Activated T-helper 1 cell treated with anti-CD3 and anti-CD28 coated beads, Interleukin-12 subunit alpha, Interleukin-12 subunit beta, Interleukin-2, Interleukin-4 antibody, amounts not matched to agents 30 ng/mL and 10 ng/mL and 1 ng/mL, durations not matched to agents 14 hours and 24 hours and 36 hours (primary cell): Measurements from ENCODE around the gene CCNDBP1. TPM values are rescaled to one million over a fixed set of nuclear protein-coding genes. Genes with fewer than 3 reads are reported as not detected.

ENCODE experiments used
- DNase-seq: peaks from one replicate; pipeline ENCODE4 v3.0.0; 2021; ENCODE audit warnings: low spot score
- H3K27ac Mint-ChIP-seq: one replicate; pipeline ENCODE4 v1.8.0; 2021; ENCODE audit warnings: mild to moderate bottlenecking, mixed read lengths
- H3K27me3 Mint-ChIP-seq: one replicate; pipeline ENCODE4 v1.8.0; 2022; ENCODE audit warnings: mild to moderate bottlenecking, moderate library complexity, mixed read lengths; ENCODE audit not compliant: insufficient read depth
- H3K36me3 Mint-ChIP-seq: one replicate; pipeline ENCODE4 v1.8.0; 2021; ENCODE audit warnings: low read depth, mixed read lengths
- H3K4me1 Mint-ChIP-seq: one replicate; pipeline ENCODE4 v1.8.0; 2021; ENCODE audit warnings: low read depth, mixed read lengths
- H3K4me3 Mint-ChIP-seq: one replicate; pipeline ENCODE4 v1.8.0; 2021; ENCODE audit warnings: mild to moderate bottlenecking, moderate library complexity, mixed read lengths
- H3K9me3 Mint-ChIP-seq: one replicate; pipeline ENCODE4 v1.8.0; 2021; ENCODE audit warnings: mixed read lengths
- intact Hi-C: fragments of 100-400 bp; cut with micrococcal nuclease; formaldehyde crosslinking; loops from one replicate; pipeline ENCODE4 v1.15.1; 2024
- total RNA-seq: library from RNA; stranded (reverse); gene quantifications from 2 replicates; pipeline ENCODE4 v1.2.3, GENCODE V29; 2022

Gene CCNDBP1
- total RNA-seq, 1 donor from 2014 or later, result 57.7 TPM

- H3K4me1 Mint-ChIP-seq, result peaks cover 8% of the 10 kb centered on the region
- H3K27ac Mint-ChIP-seq, result peak overlapping the region; percentile 24
- H3K4me3 Mint-ChIP-seq, result no peak overlapping the region
- H3K27me3 Mint-ChIP-seq, result peaks cover 14% of the 10 kb centered on the region
- DNase-seq, result no peak
- intact Hi-C loops, result no loop called here
- no peaks in the 10 kb centered on the region for H3K36me3 Mint-ChIP-seq
- no peaks in the 10 kb centered on the region for H3K9me3 Mint-ChIP-seq
These were observed 41.5 kb downstream of the CCNDBP1 start for GRCh38 chr15:43226436-43227305.

GRCh38 chr15:43229977-43230376, 44.8 kb downstream of the CCNDBP1 start:
- Mint-ChIP-seq H3K9me3 (no peaks in the 10 kb centered on the region), H3K27me3 (peaks cover 8% of the 10 kb centered on the region), H3K36me3 (no peaks in the 10 kb centered on the region), H3K4me3 (no peak overlapping the region), H3K4me1 (peaks cover 8% of the 10 kb centered on the region), H3K27ac (no peak overlapping the region)
- no peak for DNase-seq
- intact Hi-C loops, result no loop called here

- intact Hi-C loops, result no loop called here
- no peaks in the 10 kb centered on the region for H3K9me3 Mint-ChIP-seq
- H3K36me3 Mint-ChIP-seq, result no peaks in the 10 kb centered on the region
- no peak overlapping the region for H3K4me3 Mint-ChIP-seq
- H3K27me3 Mint-ChIP-seq, result peaks cover 5% of the 10 kb centered on the region
- H3K27ac Mint-ChIP-seq, result no peak overlapping the region
- no peak for DNase-seq
- peaks cover 4% of the 10 kb centered on the region for H3K4me1 Mint-ChIP-seq
These were observed 45.5 kb downstream of the CCNDBP1 start for GRCh38 chr15:43230640-43231115.

GRCh38 chr15:43232289-43232874, 47.2 kb downstream of the CCNDBP1 start:
- no peak for DNase-seq

GRCh38 chr15:43235536-43235935, 50.3 kb downstream of the CCNDBP1 start:
- H3K4me1 Mint-ChIP-seq, result peaks cover 17% of the 10 kb centered on the region
- H3K27ac Mint-ChIP-seq, result no peak overlapping the region
- no peaks in the 10 kb centered on the region for H3K27me3 Mint-ChIP-seq
- H3K4me3 Mint-ChIP-seq, result no peak overlapping the region
- no peaks in the 10 kb centered on the region for H3K36me3 Mint-ChIP-seq
- no peak for DNase-seq
- intact Hi-C loops, result no loop called here
- no peaks in the 10 kb centered on the region for H3K9me3 Mint-ChIP-seq

More at GRCh38 chr15:43232289-43232874, 47.2 kb downstream of the CCNDBP1 start:
- H3K27me3 Mint-ChIP-seq, result peaks cover 5% of the 10 kb centered on the region
- no peaks in the 10 kb centered on the region for H3K9me3 Mint-ChIP-seq
- H3K27ac Mint-ChIP-seq, result no peak overlapping the region
- no peak overlapping the region for H3K4me3 Mint-ChIP-seq
- H3K4me1 Mint-ChIP-seq, result no peaks in the 10 kb centered on the region
- intact Hi-C loops, result no loop called here
- no peaks in the 10 kb centered on the region for H3K36me3 Mint-ChIP-seq

GRCh38 chr15:43237842-43238470, 52.8 kb downstream of the CCNDBP1 start:
- no peaks in the 10 kb centered on the region for H3K27me3 Mint-ChIP-seq
- H3K9me3 Mint-ChIP-seq, result no peaks in the 10 kb centered on the region
- H3K27ac Mint-ChIP-seq, result peak overlapping the region; percentile 18
- peaks cover 17% of the 10 kb centered on the region for H3K4me1 Mint-ChIP-seq
- no peak overlapping the region for H3K4me3 Mint-ChIP-seq
- no peak for DNase-seq
- no peaks in the 10 kb centered on the region for H3K36me3 Mint-ChIP-seq
- intact Hi-C loops, result no loop called here

- no peaks in the 10 kb centered on the region for H3K36me3 Mint-ChIP-seq
- no peaks in the 10 kb centered on the region for H3K9me3 Mint-ChIP-seq
- H3K4me1 Mint-ChIP-seq, result peaks cover 17% of the 10 kb centered on the region
- no peak overlapping the region for H3K27ac Mint-ChIP-seq
- H3K27me3 Mint-ChIP-seq, result no peaks in the 10 kb centered on the region
- intact Hi-C loops, result no loop called here
- no peak overlapping the region for H3K4me3 Mint-ChIP-seq
- DNase-seq, result no peak
These were observed 53.5 kb downstream of the CCNDBP1 start for GRCh38 chr15:43238671-43239131.

GRCh38 chr15:43239732-43240491, 54.7 kb downstream of the CCNDBP1 start:
- intact Hi-C loops, result no loop called here
- Mint-ChIP-seq H3K27ac (peak overlapping the region; percentile 25), H3K4me1 (peaks cover 17% of the 10 kb centered on the region), H3K27me3 (peaks cover 3% of the 10 kb centered on the region), H3K9me3 (no peaks in the 10 kb centered on the region), H3K4me3 (no peak overlapping the region), H3K36me3 (no peaks in the 10 kb centered on the region)
- no peak for DNase-seq

- intact Hi-C loops, result no loop called here
- no peak overlapping the region for H3K27ac Mint-ChIP-seq
These were observed 55.9 kb downstream of the CCNDBP1 start for GRCh38 chr15:43241100-43241499.

GRCh38 chr15:43242616-43243015, 57.4 kb downstream of the CCNDBP1 start:
- no peak for DNase-seq
- intact Hi-C loops, result no loop called here
- Mint-ChIP-seq H3K36me3 (no peaks in the 10 kb centered on the region), H3K9me3 (no peaks in the 10 kb centered on the region), H3K27ac (no peak overlapping the region), H3K27me3 (peaks cover 3% of the 10 kb centered on the region), H3K4me3 (no peak overlapping the region), H3K4me1 (peaks cover 22% of the 10 kb centered on the region)

More at GRCh38 chr15:43241100-43241499, 55.9 kb downstream of the CCNDBP1 start:
- Mint-ChIP-seq H3K4me3 (no peak overlapping the region), H3K9me3 (no peaks in the 10 kb centered on the region), H3K4me1 (peaks cover 17% of the 10 kb centered on the region), H3K27me3 (peaks cover 3% of the 10 kb centered on the region), H3K36me3 (no peaks in the 10 kb centered on the region)
- DNase-seq, result no peak

GRCh38 chr15:43243020-43243645, 57.9 kb downstream of the CCNDBP1 start:
- DNase-seq, result no peak
- H3K4me1 Mint-ChIP-seq, result peaks cover 22% of the 10 kb centered on the region
- intact Hi-C loops, result no loop called here

GRCh38 chr15:43244092-43244491, 58.9 kb downstream of the CCNDBP1 start:
- Mint-ChIP-seq H3K4me1 (peaks cover 21% of the 10 kb centered on the region), H3K36me3 (no peaks in the 10 kb centered on the region)

More at GRCh38 chr15:43243020-43243645, 57.9 kb downstream of the CCNDBP1 start:
- no peak overlapping the region for H3K27ac Mint-ChIP-seq
- no peaks in the 10 kb centered on the region for H3K9me3 Mint-ChIP-seq
- H3K4me3 Mint-ChIP-seq, result no peak overlapping the region
- H3K36me3 Mint-ChIP-seq, result no peaks in the 10 kb centered on the region
- H3K27me3 Mint-ChIP-seq, result peaks cover 3% of the 10 kb centered on the region

More at GRCh38 chr15:43244092-43244491, 58.9 kb downstream of the CCNDBP1 start:
- Mint-ChIP-seq H3K27ac (no peak overlapping the region), H3K4me3 (no peak overlapping the region), H3K9me3 (no peaks in the 10 kb centered on the region), H3K27me3 (peaks cover 3% of the 10 kb centered on the region)
- no peak for DNase-seq
- intact Hi-C loops, result no loop called here
